GM18858 (cell line): ENCODE data around the gene PASK.

Experiments
- ATAC-seq: cut with Tn5 transposase; IDR thresholded peaks from one replicate; pipeline ENCODE4 v1.9.1; 2021; ENCODE audit not compliant: unreplicated experiment

Gene PASK

GRCh38 chr2:241084856-241085444 is 64.3 kb downstream of the PASK start:
- ATAC-seq, result no peak

GRCh38 chr2:241083091-241083415 is 66.2 kb downstream of the PASK start:
- no peak for ATAC-seq

- ATAC-seq, result no peak
These were observed 66.8 kb downstream of the PASK start for GRCh38 chr2:241082341-241083090.

GRCh38 chr2:241081643-241082340 is 67.5 kb downstream of the PASK start:
- no peak for ATAC-seq

- ATAC-seq, result no peak
These were observed 68.1 kb downstream of the PASK start for GRCh38 chr2:241081190-241081642.

GRCh38 chr2:241080405-241081189 is 68.7 kb downstream of the PASK start:
- no peak for ATAC-seq

- no peak for ATAC-seq
These were observed 74.3 kb downstream of the PASK start for GRCh38 chr2:241074901-241075540.

- ATAC-seq, result no peak
These were observed 75.0 kb downstream of the PASK start for GRCh38 chr2:241074065-241074818.

GRCh38 chr2:241073166-241074064 is 75.9 kb downstream of the PASK start:
- no peak for ATAC-seq

- ATAC-seq, result no peak
These were observed 76.6 kb downstream of the PASK start for GRCh38 chr2:241072553-241073165.

GRCh38 chr2:241072151-241072550 is 77.1 kb downstream of the PASK start:
- ATAC-seq, result no peak

GRCh38 chr2:241071677-241072111 is 77.6 kb downstream of the PASK start:
- ATAC-seq, result no peak

GRCh38 chr2:241070811-241071676 is 78.2 kb downstream of the PASK start:
- no peak for ATAC-seq

- no peak for ATAC-seq
These were observed 78.9 kb downstream of the PASK start for GRCh38 chr2:241070361-241070760.

GRCh38 chr2:241069821-241070281 is 79.4 kb downstream of the PASK start:
- ATAC-seq, result no peak

- no peak for ATAC-seq
These were observed 80.1 kb downstream of the PASK start for GRCh38 chr2:241068942-241069810.
